H9 (cell line): ENCODE measurements around the gene KIF26B. TPM values are rescaled to one million over a fixed set of nuclear protein-coding genes. Genes with fewer than 3 reads are reported as not detected.

Experiments used
- DNase-seq: peaks from one replicate; pipeline ENCODE4 v3.0.0-alpha.2; 2017
- H2AFZ ChIP-seq: one replicate; pipeline ENCODE4 v1.6.1; 2013; ENCODE audit warnings: mild to moderate bottlenecking, low read length, control low read depth, moderate library complexity
- H2AK5ac ChIP-seq: 2 replicates; pipeline ENCODE4 v1.6.1; 2013; ENCODE audit warnings: low read length, control low read depth, mixed read lengths; ENCODE audit not compliant: insufficient read length
- H2BK120ac ChIP-seq: one replicate; pipeline ENCODE4 v1.6.1; 2013; ENCODE audit warnings: low read depth, mild to moderate bottlenecking, low read length, control low read depth, inconsistent platforms; ENCODE audit not compliant: poor library complexity, severe bottlenecking
- H2BK12ac ChIP-seq: 2 replicates; pipeline ENCODE4 v1.6.1; 2013; ENCODE audit warnings: low read length, control low read depth, mixed read lengths, low read depth; ENCODE audit not compliant: insufficient read length
- H2BK15ac ChIP-seq: 2 replicates; pipeline ENCODE4 v1.6.1; 2013; ENCODE audit warnings: low read depth, low read length, control low read depth
- H2BK20ac ChIP-seq: one replicate; pipeline ENCODE4 v1.6.1; 2013; ENCODE audit warnings: low read depth, mild to moderate bottlenecking, low read length, control low read depth, inconsistent platforms; ENCODE audit not compliant: poor library complexity, severe bottlenecking
- H2BK5ac ChIP-seq: 2 replicates; pipeline ENCODE4 v1.6.1; 2013; ENCODE audit warnings: low read length, control low read depth, mixed read lengths; ENCODE audit not compliant: insufficient read length
- H3K14ac ChIP-seq: 2 replicates; pipeline ENCODE4 v1.6.1; 2013; ENCODE audit warnings: low read length, control low read depth; ENCODE audit not compliant: insufficient read depth
- H3K18ac ChIP-seq: 2 replicates; pipeline ENCODE4 v1.6.1; 2013; ENCODE audit warnings: low read depth, mild to moderate bottlenecking, mixed read lengths, low read length, control low read depth; ENCODE audit not compliant: insufficient read length
- H3K23ac ChIP-seq: 2 replicates; pipeline ENCODE4 v1.6.1; 2013; ENCODE audit warnings: low read length, control low read depth, mixed read lengths, low read depth; ENCODE audit not compliant: insufficient read length
- H3K23me2 ChIP-seq: 2 replicates; pipeline ENCODE4 v1.6.1; 2013; ENCODE audit warnings: low read depth, mild to moderate bottlenecking, mixed read lengths, low read length, control low read depth; ENCODE audit not compliant: insufficient read length, poor library complexity, severe bottlenecking
- H3K27ac ChIP-seq: 2 replicates; pipeline ENCODE4 v1.5.1; 2013; ENCODE audit warnings: low read length, control low read depth, mixed read lengths, low read depth; ENCODE audit not compliant: insufficient read length
- H3K27me3 ChIP-seq: 2 replicates; pipeline ENCODE4 v1.6.1; 2013; ENCODE audit warnings: low read length, control low read depth, inconsistent platforms; ENCODE audit not compliant: insufficient read depth
- H3K4ac ChIP-seq: 2 replicates; pipeline ENCODE4 v1.6.1; 2013; ENCODE audit warnings: low read depth, mild to moderate bottlenecking, control low read depth, inconsistent platforms, low read length, moderate library complexity
- H3K4me1 ChIP-seq: 2 replicates; pipeline ENCODE4 v1.6.1; 2013; ENCODE audit warnings: low read length, control low read depth, inconsistent platforms; ENCODE audit not compliant: insufficient read depth
- H3K4me2 ChIP-seq: 2 replicates; pipeline ENCODE4 v1.6.1; 2013; ENCODE audit warnings: low read length, control low read depth, mixed read lengths; ENCODE audit not compliant: insufficient read length, insufficient read depth
- H3K56ac ChIP-seq: 2 replicates; pipeline ENCODE4 v1.6.1; 2013; ENCODE audit warnings: low read depth, mild to moderate bottlenecking, mixed read lengths, low read length, control low read depth; ENCODE audit not compliant: insufficient read length
- H3K79me1 ChIP-seq: 2 replicates; pipeline ENCODE4 v1.6.1; 2013; ENCODE audit warnings: low read depth, mild to moderate bottlenecking, moderate library complexity, low read length, control low read depth, inconsistent platforms; ENCODE audit not compliant: insufficient read depth, poor library complexity, severe bottlenecking
- H3K79me2 ChIP-seq: 2 replicates; pipeline ENCODE4 v1.6.1; 2013; ENCODE audit warnings: low read length, control low read depth, inconsistent platforms; ENCODE audit not compliant: insufficient read depth
- H3K9ac ChIP-seq: 2 replicates; pipeline ENCODE4 v1.6.1; 2013; ENCODE audit warnings: low read length, control low read depth, mixed read lengths; ENCODE audit not compliant: insufficient read length; ENCODE audit errors: extremely low read depth
- H3K9me3 ChIP-seq: one replicate; pipeline ENCODE4 v1.6.1; 2013; ENCODE audit warnings: low read depth, low read length, inconsistent platforms; ENCODE audit not compliant: control insufficient read depth
- H3T11ph ChIP-seq: one replicate; pipeline ENCODE4 v1.6.1; 2013; ENCODE audit warnings: mild to moderate bottlenecking, low read length, control low read depth, inconsistent platforms
- H4K20me1 ChIP-seq: one replicate; pipeline ENCODE4 v1.6.1; 2013; ENCODE audit not compliant: control insufficient read depth, insufficient read length, insufficient read depth
- H4K5ac ChIP-seq: 2 replicates; pipeline ENCODE4 v1.6.1; 2013; ENCODE audit warnings: low read depth, mild to moderate bottlenecking, mixed read lengths, low read length, control low read depth; ENCODE audit not compliant: insufficient read length
- H4K8ac ChIP-seq: replicated peaks from 2 replicates; pipeline ENCODE4 v1.6.1; 2013; ENCODE audit warnings: low read length, control low read depth, mixed read lengths, low read depth; ENCODE audit not compliant: insufficient read length
- H4K91ac ChIP-seq: 2 replicates; pipeline ENCODE4 v1.6.1; 2013; ENCODE audit warnings: low read depth, mild to moderate bottlenecking, moderate library complexity, mixed read lengths, low read length, control low read depth; ENCODE audit not compliant: insufficient read length
- H3K27ac Mint-ChIP-seq, 3 experiments: 2 replicates in 2 of 3; 3 replicates in 1 of 3; pipeline ENCODE4 v1.8.0; 2020 to 2021; ENCODE audit warnings: mixed read lengths in 3 of 3, mild to moderate bottlenecking in 1 of 3, moderate library complexity in 1 of 3
- H3K27me3 Mint-ChIP-seq: 2 replicates; pipeline ENCODE4 v1.8.0; 2021; ENCODE audit warnings: low read depth, mild to moderate bottlenecking, moderate library complexity, mixed read lengths
- H3K36me3 Mint-ChIP-seq, 3 experiments: 2 replicates in 2 of 3; 3 replicates in 1 of 3; pipeline ENCODE4 v1.8.0; 2020 to 2021; ENCODE audit warnings: low read depth in 3 of 3, mixed read lengths in 3 of 3; ENCODE audit not compliant: insufficient read depth in 1 of 3
- H3K4me1 Mint-ChIP-seq, 2 experiments: 2 replicates each; pipeline ENCODE4 v1.8.0; 2020; ENCODE audit warnings: mixed read lengths in 2 of 2
- H3K4me3 Mint-ChIP-seq, 2 experiments: 2 replicates in 1 of 2; 3 replicates in 1 of 2; pipeline ENCODE4 v1.8.0; 2020 to 2021; ENCODE audit warnings: mild to moderate bottlenecking in 2 of 2, mixed read lengths in 2 of 2, moderate library complexity in 1 of 2
- H3K9me3 Mint-ChIP-seq, 2 experiments: 2 replicates in 1 of 2; 3 replicates in 1 of 2; pipeline ENCODE4 v1.8.0; 2020; ENCODE audit warnings: mild to moderate bottlenecking in 2 of 2, mixed read lengths in 2 of 2, moderate library complexity in 1 of 2
- CTCF ChIP-seq: fragments of 200-600 bp; sonication (generic); conservative IDR thresholded peaks from 3 replicates; pipeline ENCODE4 v1.8.0; 2021; ENCODE audit warnings: antibody characterized with exemption, mild to moderate bottlenecking
- WGBS: extraction: QIAGEN DNeasy Blood & Tissue Kit; methylation state at CpG from one replicate; pipeline ENCODE4 v1.1.7; 2013; ENCODE audit warnings: missing lambda C conversion rate, low lambda C conversion rate, mixed read lengths; ENCODE audit not compliant: insufficient read length; ENCODE audit errors: extremely low coverage; 5-methylcytosine and 5-hydroxymethylcytosine counted together
- total RNA-seq: library from RNA; stranded (reverse); gene quantifications from 2 replicates; pipeline ENCODE4 v1.2.1, GENCODE V29; 2021

Gene KIF26B
- total RNA-seq, 1 experiment from 2014 or later: 0.13 TPM

- H3K9me3 Mint-ChIP-seq: no peaks in the 10 kb centered on the region
- Histone ChIP-seq H2BK5ac (no peak overlapping the region), H2BK15ac (no peak overlapping the region), H2BK20ac (no peak overlapping the region), H2BK12ac (no peak overlapping the region), H3K79me2 (no peaks in the 10 kb centered on the region), H2BK120ac (no peak overlapping the region), H3K14ac (no peak overlapping the region), H4K91ac (no peak overlapping the region), H3K4me2 (no peak overlapping the region), H3K9ac (no peak overlapping the region), H3T11ph (no peak overlapping the region), H2AK5ac (no peak overlapping the region), H4K8ac (no peak overlapping the region), H3K56ac (no peak overlapping the region), H3K4ac (no peak overlapping the region), H3K79me1 (no peaks in the 10 kb centered on the region), H2AFZ (no peak overlapping the region), H3K27ac (no peak overlapping the region), H3K9me3 (no peaks in the 10 kb centered on the region), H3K27me3 (no peaks in the 10 kb centered on the region), H4K20me1 (no peaks in the 10 kb centered on the region), H3K4me1 (peaks cover 2% of the 10 kb centered on the region; the same call in 1 of the 2 replicates), H3K18ac (no peak overlapping the region), H3K23me2 (peaks cover 3% of the 10 kb centered on the region), H4K5ac (no peak overlapping the region), H3K23ac (no peak overlapping the region)
- no peak overlapping the region; a peak in 1 of 7 replicates for H3K27ac Mint-ChIP-seq
- peaks cover 21 to 25% of the 10 kb centered on the region in 2 experiments for H3K4me1 Mint-ChIP-seq
- WGBS: no CpG with 5 or more reads among the region's 2 CpGs
- no peak for TF ChIP-seq CTCF
- H3K27me3 Mint-ChIP-seq: peaks cover 1% of the 10 kb centered on the region; the same call in 1 of the 2 replicates
- H3K4me3 Mint-ChIP-seq: no peak overlapping the region
- no peaks in the 10 kb centered on the region for H3K36me3 Mint-ChIP-seq
- no peak for DNase-seq
These were observed 68.3 kb downstream of the KIF26B start for GRCh38 chr1:245222931-245223595.
